ENCODE measurements around the gene MFAP5. TPM values are rescaled to one million over a fixed set of nuclear protein-coding genes. Genes with fewer than 3 reads are reported as not detected.
A peak's percentile ranks its signal among the peaks of the same experiment; 100 is the strongest.

MFAP5 gene
- polyA plus RNA-seq, 2 donors, result 3.5 to 4.5 TPM

GRCh38 chr12:8696442-8697090, 33.9 kb upstream of the MFAP5 start:
- H3K4me3 ChIP-seq (ENCODE audit: low read depth in 1 of 2, low read length in 2 of 2), result peak overlapping the region in 1 of 2 donors; percentile 92
- no peaks in the 10 kb centered on the region for H3K36me3 ChIP-seq (ENCODE audit: control insufficient read depth in 2 of 2, insufficient read depth in 2 of 2, low read length in 1 of 2)
- no peaks in the 10 kb centered on the region for H3K4me1 ChIP-seq (ENCODE audit: control insufficient read depth in 2 of 2, insufficient read depth in 2 of 2, low read length in 1 of 2)
- H3K27me3 ChIP-seq (ENCODE audit: control insufficient read depth in 1 of 2, insufficient read depth in 2 of 2, low read length in 2 of 2), result no peaks in the 10 kb centered on the region
- 22 to 34% methylated on average over 6 of the region's 6 CpGs for WGBS, 2 donors
- H3K9me3 ChIP-seq (ENCODE audit: control insufficient read depth in 2 of 2, insufficient read depth in 1 of 2, low read depth in 1 of 2, low read length in 1 of 2), result no peaks in the 10 kb centered on the region
- peak overlapping the region in 1 of 2 donors; percentile 93 for H3K27ac ChIP-seq (ENCODE audit: low read depth in 2 of 2, low read length in 1 of 2)

GRCh38 chr12:8695116-8695515, 32.5 kb upstream of the MFAP5 start:
- Histone ChIP-seq H3K36me3 (ENCODE audit: control insufficient read depth in 2 of 2, insufficient read depth in 2 of 2, low read length in 1 of 2) (no peaks in the 10 kb centered on the region), H3K27me3 (ENCODE audit: control insufficient read depth in 1 of 2, insufficient read depth in 2 of 2, low read length in 2 of 2) (no peaks in the 10 kb centered on the region), H3K4me3 (ENCODE audit: low read depth in 1 of 2, low read length in 2 of 2) (no peak overlapping the region), H3K9me3 (ENCODE audit: control insufficient read depth in 2 of 2, insufficient read depth in 1 of 2, low read depth in 1 of 2, low read length in 1 of 2) (no peaks in the 10 kb centered on the region), H3K27ac (ENCODE audit: low read depth in 2 of 2, low read length in 1 of 2) (no peak overlapping the region), H3K4me1 (ENCODE audit: control insufficient read depth in 2 of 2, insufficient read depth in 2 of 2, low read length in 1 of 2) (no peaks in the 10 kb centered on the region)
- 86 to 89% methylated on average over 10 of the region's 10 CpGs for WGBS, 2 donors

DNA sequence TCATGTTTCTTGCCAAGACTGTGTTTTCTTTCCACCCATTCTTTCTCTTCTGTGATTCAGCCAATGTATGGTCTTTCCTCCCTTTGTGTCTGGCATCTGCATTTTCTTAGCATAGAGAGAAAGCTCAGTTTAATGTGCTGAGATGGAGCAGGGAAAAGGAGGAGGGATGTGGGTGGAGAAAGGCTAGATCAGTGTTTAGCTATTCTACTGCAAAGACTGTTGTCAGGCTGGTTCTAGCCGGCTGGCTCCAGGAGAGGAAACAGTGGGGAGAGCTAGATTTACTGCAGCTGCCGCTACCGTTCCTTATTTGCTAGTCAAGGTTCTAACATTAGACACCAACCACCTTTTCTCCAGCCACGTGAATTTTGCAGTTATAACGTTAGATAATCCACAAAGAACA, 29.9 kb upstream of the MFAP5 start:
- H3K36me3 ChIP-seq (ENCODE audit: control insufficient read depth in 2 of 2, insufficient read depth in 2 of 2, low read length in 1 of 2), result no peaks in the 10 kb centered on the region
- no peaks in the 10 kb centered on the region for H3K27me3 ChIP-seq (ENCODE audit: control insufficient read depth in 1 of 2, insufficient read depth in 2 of 2, low read length in 2 of 2)
- peak overlapping the region in 1 of 2 donors; percentile 54 for H3K27ac ChIP-seq (ENCODE audit: low read depth in 2 of 2, low read length in 1 of 2)
- WGBS, 2 donors, result 6 to 10% methylated on average over 5 of the region's 5 CpGs
- H3K4me3 ChIP-seq (ENCODE audit: low read depth in 1 of 2, low read length in 2 of 2), result no peak overlapping the region
- no peaks in the 10 kb centered on the region for H3K4me1 ChIP-seq (ENCODE audit: control insufficient read depth in 2 of 2, insufficient read depth in 2 of 2, low read length in 1 of 2)
- no peaks in the 10 kb centered on the region for H3K9me3 ChIP-seq (ENCODE audit: control insufficient read depth in 2 of 2, insufficient read depth in 1 of 2, low read depth in 1 of 2, low read length in 1 of 2)

GRCh38 chr12:8689681-8690080, 27.1 kb upstream of the MFAP5 start:
- no peak overlapping the region for H3K4me3 ChIP-seq (ENCODE audit: low read depth in 1 of 2, low read length in 2 of 2)
- no peaks in the 10 kb centered on the region for H3K36me3 ChIP-seq (ENCODE audit: control insufficient read depth in 2 of 2, insufficient read depth in 2 of 2, low read length in 1 of 2)
- H3K27ac ChIP-seq (ENCODE audit: low read depth in 2 of 2, low read length in 1 of 2), result no peak overlapping the region
- H3K27me3 ChIP-seq (ENCODE audit: control insufficient read depth in 1 of 2, insufficient read depth in 2 of 2, low read length in 2 of 2), result no peaks in the 10 kb centered on the region
- no peaks in the 10 kb centered on the region for H3K9me3 ChIP-seq (ENCODE audit: control insufficient read depth in 2 of 2, insufficient read depth in 1 of 2, low read depth in 1 of 2, low read length in 1 of 2)
- no peaks in the 10 kb centered on the region for H3K4me1 ChIP-seq (ENCODE audit: control insufficient read depth in 2 of 2, insufficient read depth in 2 of 2, low read length in 1 of 2)
- 95 to 96% methylated on average over 4 of the region's 4 CpGs for WGBS, 2 donors

DNA sequence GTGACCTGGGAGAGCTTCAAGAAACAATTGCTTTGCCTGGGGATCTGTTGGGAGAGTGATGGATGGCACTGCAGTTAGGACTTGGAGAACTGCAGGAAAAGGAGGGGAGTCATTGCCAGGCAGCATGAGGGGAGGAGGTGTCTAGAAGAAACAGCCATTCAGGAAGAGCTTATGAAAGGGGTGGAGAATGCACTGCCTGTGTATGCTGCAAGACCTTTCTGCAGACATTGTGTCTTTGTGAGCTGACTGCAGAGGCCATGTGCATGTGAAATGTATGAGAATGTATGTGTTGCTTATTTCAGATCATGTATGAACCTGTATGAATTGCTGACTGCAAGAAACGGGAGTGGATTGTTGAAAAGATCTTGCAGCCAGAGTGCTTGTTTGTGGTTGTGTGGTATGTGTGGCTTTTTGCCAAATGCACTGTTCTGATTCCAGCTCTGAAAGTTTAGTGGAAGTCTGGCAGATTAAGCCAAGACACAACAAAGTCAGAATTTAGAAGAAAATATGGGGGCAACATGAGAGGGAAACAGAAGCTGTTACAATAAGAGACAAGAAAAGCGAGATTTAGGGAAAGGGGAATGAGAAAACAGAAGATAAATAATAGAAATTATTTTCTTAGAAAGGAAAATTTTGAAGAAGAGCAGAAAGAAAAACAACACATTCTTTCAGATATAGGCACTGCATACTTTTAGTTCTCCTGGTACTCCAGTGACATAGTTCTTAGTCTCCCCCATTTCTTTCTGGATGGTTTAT, 25.4 kb upstream of the MFAP5 start:
- no peaks in the 10 kb centered on the region for H3K36me3 ChIP-seq (ENCODE audit: control insufficient read depth in 2 of 2, insufficient read depth in 2 of 2, low read length in 1 of 2)
- H3K4me1 ChIP-seq (ENCODE audit: control insufficient read depth in 2 of 2, insufficient read depth in 2 of 2, low read length in 1 of 2), result no peaks in the 10 kb centered on the region
- H3K9me3 ChIP-seq (ENCODE audit: control insufficient read depth in 2 of 2, insufficient read depth in 1 of 2, low read depth in 1 of 2, low read length in 1 of 2), result no peaks in the 10 kb centered on the region
- no peaks in the 10 kb centered on the region for H3K27me3 ChIP-seq (ENCODE audit: control insufficient read depth in 1 of 2, insufficient read depth in 2 of 2, low read length in 2 of 2)
- no peak overlapping the region for H3K4me3 ChIP-seq (ENCODE audit: low read depth in 1 of 2, low read length in 2 of 2)
- 13 to 22% methylated on average over 2 of the region's 2 CpGs for WGBS, 2 donors
- no peak overlapping the region for H3K27ac ChIP-seq (ENCODE audit: low read depth in 2 of 2, low read length in 1 of 2)

GRCh38 chr12:8685051-8685450, 22.4 kb upstream of the MFAP5 start:
- no peaks in the 10 kb centered on the region for H3K27me3 ChIP-seq (ENCODE audit: control insufficient read depth in 1 of 2, insufficient read depth in 2 of 2, low read length in 2 of 2)
- H3K27ac ChIP-seq (ENCODE audit: low read depth in 2 of 2, low read length in 1 of 2), result no peak overlapping the region
- H3K4me3 ChIP-seq (ENCODE audit: low read depth in 1 of 2, low read length in 2 of 2), result no peak overlapping the region
- 76% methylated on average over 2 of the region's 2 CpGs for WGBS, 2 donors
- no peaks in the 10 kb centered on the region for H3K36me3 ChIP-seq (ENCODE audit: control insufficient read depth in 2 of 2, insufficient read depth in 2 of 2, low read length in 1 of 2)
- no peaks in the 10 kb centered on the region for H3K4me1 ChIP-seq (ENCODE audit: control insufficient read depth in 2 of 2, insufficient read depth in 2 of 2, low read length in 1 of 2)
- no peaks in the 10 kb centered on the region for H3K9me3 ChIP-seq (ENCODE audit: control insufficient read depth in 2 of 2, insufficient read depth in 1 of 2, low read depth in 1 of 2, low read length in 1 of 2)

GRCh38 chr12:8681129-8681884, 18.7 kb upstream of the MFAP5 start:
- no peaks in the 10 kb centered on the region for H3K9me3 ChIP-seq (ENCODE audit: control insufficient read depth in 2 of 2, insufficient read depth in 1 of 2, low read depth in 1 of 2, low read length in 1 of 2)
- 24 to 30% methylated on average over 11 of the region's 11 CpGs for WGBS, 2 donors
- no peaks in the 10 kb centered on the region for H3K4me1 ChIP-seq (ENCODE audit: control insufficient read depth in 2 of 2, insufficient read depth in 2 of 2, low read length in 1 of 2)
- H3K4me3 ChIP-seq (ENCODE audit: low read depth in 1 of 2, low read length in 2 of 2), result no peak overlapping the region
- H3K27ac ChIP-seq (ENCODE audit: low read depth in 2 of 2, low read length in 1 of 2), result peak overlapping the region; percentile 1 to 44
- H3K27me3 ChIP-seq (ENCODE audit: control insufficient read depth in 1 of 2, insufficient read depth in 2 of 2, low read length in 2 of 2), result no peaks in the 10 kb centered on the region
- no peaks in the 10 kb centered on the region for H3K36me3 ChIP-seq (ENCODE audit: control insufficient read depth in 2 of 2, insufficient read depth in 2 of 2, low read length in 1 of 2)

DNA sequence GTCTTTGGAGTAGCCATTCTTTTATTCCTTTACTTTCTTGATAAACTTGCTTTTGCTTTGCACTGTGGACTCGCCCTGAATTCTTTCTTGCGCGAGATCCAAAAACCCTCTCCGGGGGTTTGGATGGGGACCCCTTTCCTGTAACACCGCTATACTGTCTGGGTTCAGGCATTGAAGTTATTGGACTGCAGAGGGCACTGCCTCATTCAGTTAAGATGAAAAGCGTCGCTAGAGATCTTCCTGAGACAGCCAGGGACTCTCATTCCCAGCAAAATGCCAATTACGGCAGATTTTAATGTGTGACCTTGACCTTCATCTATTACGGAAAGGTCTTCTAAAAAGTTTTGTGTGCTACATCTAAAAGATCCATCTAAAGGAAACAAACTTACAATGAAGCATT, 17.9 kb upstream of the MFAP5 start:
- Histone ChIP-seq H3K27ac (ENCODE audit: low read depth in 2 of 2, low read length in 1 of 2) (no peak overlapping the region), H3K4me3 (ENCODE audit: low read depth in 1 of 2, low read length in 2 of 2) (no peak overlapping the region), H3K27me3 (ENCODE audit: control insufficient read depth in 1 of 2, insufficient read depth in 2 of 2, low read length in 2 of 2) (no peaks in the 10 kb centered on the region), H3K4me1 (ENCODE audit: control insufficient read depth in 2 of 2, insufficient read depth in 2 of 2, low read length in 1 of 2) (no peaks in the 10 kb centered on the region), H3K36me3 (ENCODE audit: control insufficient read depth in 2 of 2, insufficient read depth in 2 of 2, low read length in 1 of 2) (no peaks in the 10 kb centered on the region), H3K9me3 (ENCODE audit: control insufficient read depth in 2 of 2, insufficient read depth in 1 of 2, low read depth in 1 of 2, low read length in 1 of 2) (no peaks in the 10 kb centered on the region)
- WGBS, 2 donors, result 75 to 84% methylated on average over 9 of the region's 9 CpGs

- Histone ChIP-seq H3K36me3 (ENCODE audit: control insufficient read depth in 2 of 2, insufficient read depth in 2 of 2, low read length in 1 of 2) (no peaks in the 10 kb centered on the region), H3K27ac (ENCODE audit: low read depth in 2 of 2, low read length in 1 of 2) (no peak overlapping the region), H3K4me3 (ENCODE audit: low read depth in 1 of 2, low read length in 2 of 2) (no peak overlapping the region), H3K9me3 (ENCODE audit: control insufficient read depth in 2 of 2, insufficient read depth in 1 of 2, low read depth in 1 of 2, low read length in 1 of 2) (no peaks in the 10 kb centered on the region), H3K27me3 (ENCODE audit: control insufficient read depth in 1 of 2, insufficient read depth in 2 of 2, low read length in 2 of 2) (no peaks in the 10 kb centered on the region), H3K4me1 (ENCODE audit: control insufficient read depth in 2 of 2, insufficient read depth in 2 of 2, low read length in 1 of 2) (no peaks in the 10 kb centered on the region)
- 61 to 69% methylated on average over 3 of the region's 3 CpGs for WGBS, 2 donors
These were observed 16.1 kb upstream of the MFAP5 start for GRCh38 chr12:8678661-8679111.
